Lower lobe of right lung (tissue), 2 donors: Measurements from ENCODE around the gene NAA80. TPM values are rescaled to one million over a fixed set of nuclear protein-coding genes. Genes with fewer than 3 reads are reported as not detected.
A peak's percentile ranks its signal among the peaks of the same experiment; 100 is the strongest.

Source experiments
- ATAC-seq, 2 donors: fragments of 200-7000 bp; cut with Tn5 transposase; one replicate each; pipeline ENCODE4 v1.9.1; 2020 to 2022; ENCODE audit warnings: mild to moderate bottlenecking in 2 of 2, moderate library complexity in 2 of 2
- DNase-seq: peaks from one replicate; pipeline ENCODE4 v3.0.0-alpha.2; 2020
- H3K27ac ChIP-seq: fragments of 200-600 bp; one replicate; pipeline ENCODE4 v1.8.0; 2022
- H3K27me3 ChIP-seq: fragments of 200-600 bp; one replicate; pipeline ENCODE4 v1.8.0; 2022; ENCODE audit warnings: low read depth
- H3K36me3 ChIP-seq: fragments of 200-600 bp; one replicate; pipeline ENCODE4 v1.8.0; 2022; ENCODE audit warnings: mild to moderate bottlenecking
- H3K4me1 ChIP-seq: fragments of 200-600 bp; one replicate; pipeline ENCODE4 v1.8.0; 2022
- H3K4me3 ChIP-seq: fragments of 200-600 bp; one replicate; pipeline ENCODE4 v1.8.0; 2022; ENCODE audit warnings: mild to moderate bottlenecking
- H3K9me3 ChIP-seq: fragments of 200-600 bp; one replicate; pipeline ENCODE4 v1.8.0; 2022
- intact Hi-C: fragments of 100-400 bp; cut with DNase I; formaldehyde crosslinking; loops from one replicate; pipeline ENCODE4 v1.11.0; 2022
- total RNA-seq: library from RNA; stranded (reverse); fragmentation: NEBNext Ultra II Directional; extraction: Animal tissue kit (Norgen Biotek cat#: 25700); gene quantifications from one replicate; pipeline ENCODE4 v1.2.1, GENCODE V29; 2021
- TF ChIP-seq, protein P1 (sequence below): fragments of 200-600 bp; IDR thresholded peaks from one replicate; pipeline ENCODE4 v1.8.0; 2022; ENCODE audit warnings: antibody characterized with exemption, mild to moderate bottlenecking
- donor health status: DM: no; HTN: yes; CAD: no; lungs with severe emphysema.

The NAA80 gene
- total RNA-seq, 1 donor from 2014 or later: 9.3 TPM

DNA sequence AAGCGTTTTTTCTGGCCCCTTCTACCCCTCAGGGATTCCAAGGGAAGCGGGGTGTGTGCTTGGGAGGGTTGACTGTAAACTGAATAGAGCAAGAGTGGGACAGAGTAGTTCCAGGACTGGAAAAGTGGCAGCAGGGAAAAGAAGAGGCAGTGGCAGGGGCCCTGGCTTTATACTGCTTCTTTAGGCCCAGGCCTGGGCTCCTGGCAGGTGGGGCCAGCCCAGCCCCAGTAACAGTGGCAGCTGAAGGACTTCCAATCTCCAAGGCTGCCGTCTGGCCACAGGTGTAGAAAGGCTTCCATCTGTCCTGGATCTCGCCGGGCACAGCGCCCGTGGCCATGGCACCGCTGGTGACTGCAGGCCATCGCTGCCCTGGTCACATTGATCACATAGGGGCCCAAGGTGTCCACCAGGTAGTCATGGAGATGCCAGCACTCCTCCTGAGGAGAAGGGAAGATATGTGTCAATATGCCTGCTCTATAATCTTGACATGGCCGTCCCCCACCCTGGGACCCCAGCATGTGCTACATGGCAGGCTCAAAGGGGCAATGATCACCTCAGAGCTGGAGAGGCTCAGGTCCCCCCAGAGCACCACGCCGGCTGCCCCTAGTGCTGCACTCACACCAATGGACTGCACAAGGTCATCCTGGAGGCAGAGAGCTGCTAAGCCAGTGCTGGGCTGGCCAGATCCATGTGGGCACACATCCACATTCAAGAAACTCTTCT is 6.0 kb downstream of the NAA80 start:
- intact Hi-C loops: no loop called here
- TF ChIP-seq, protein P1, sequence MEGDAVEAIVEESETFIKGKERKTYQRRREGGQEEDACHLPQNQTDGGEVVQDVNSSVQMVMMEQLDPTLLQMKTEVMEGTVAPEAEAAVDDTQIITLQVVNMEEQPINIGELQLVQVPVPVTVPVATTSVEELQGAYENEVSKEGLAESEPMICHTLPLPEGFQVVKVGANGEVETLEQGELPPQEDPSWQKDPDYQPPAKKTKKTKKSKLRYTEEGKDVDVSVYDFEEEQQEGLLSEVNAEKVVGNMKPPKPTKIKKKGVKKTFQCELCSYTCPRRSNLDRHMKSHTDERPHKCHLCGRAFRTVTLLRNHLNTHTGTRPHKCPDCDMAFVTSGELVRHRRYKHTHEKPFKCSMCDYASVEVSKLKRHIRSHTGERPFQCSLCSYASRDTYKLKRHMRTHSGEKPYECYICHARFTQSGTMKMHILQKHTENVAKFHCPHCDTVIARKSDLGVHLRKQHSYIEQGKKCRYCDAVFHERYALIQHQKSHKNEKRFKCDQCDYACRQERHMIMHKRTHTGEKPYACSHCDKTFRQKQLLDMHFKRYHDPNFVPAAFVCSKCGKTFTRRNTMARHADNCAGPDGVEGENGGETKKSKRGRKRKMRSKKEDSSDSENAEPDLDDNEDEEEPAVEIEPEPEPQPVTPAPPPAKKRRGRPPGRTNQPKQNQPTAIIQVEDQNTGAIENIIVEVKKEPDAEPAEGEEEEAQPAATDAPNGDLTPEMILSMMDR: no peak
- ATAC-seq (no peak), DNase-seq (no peak)
- Histone ChIP-seq H3K27ac (peak overlapping the region; percentile 87), H3K9me3 (no peaks in the 10 kb centered on the region), H3K4me1 (peaks cover 34% of the 10 kb centered on the region), H3K27me3 (no peaks in the 10 kb centered on the region), H3K36me3 (peaks cover 23% of the 10 kb centered on the region), H3K4me3 (peak overlapping the region; percentile 70)

DNA sequence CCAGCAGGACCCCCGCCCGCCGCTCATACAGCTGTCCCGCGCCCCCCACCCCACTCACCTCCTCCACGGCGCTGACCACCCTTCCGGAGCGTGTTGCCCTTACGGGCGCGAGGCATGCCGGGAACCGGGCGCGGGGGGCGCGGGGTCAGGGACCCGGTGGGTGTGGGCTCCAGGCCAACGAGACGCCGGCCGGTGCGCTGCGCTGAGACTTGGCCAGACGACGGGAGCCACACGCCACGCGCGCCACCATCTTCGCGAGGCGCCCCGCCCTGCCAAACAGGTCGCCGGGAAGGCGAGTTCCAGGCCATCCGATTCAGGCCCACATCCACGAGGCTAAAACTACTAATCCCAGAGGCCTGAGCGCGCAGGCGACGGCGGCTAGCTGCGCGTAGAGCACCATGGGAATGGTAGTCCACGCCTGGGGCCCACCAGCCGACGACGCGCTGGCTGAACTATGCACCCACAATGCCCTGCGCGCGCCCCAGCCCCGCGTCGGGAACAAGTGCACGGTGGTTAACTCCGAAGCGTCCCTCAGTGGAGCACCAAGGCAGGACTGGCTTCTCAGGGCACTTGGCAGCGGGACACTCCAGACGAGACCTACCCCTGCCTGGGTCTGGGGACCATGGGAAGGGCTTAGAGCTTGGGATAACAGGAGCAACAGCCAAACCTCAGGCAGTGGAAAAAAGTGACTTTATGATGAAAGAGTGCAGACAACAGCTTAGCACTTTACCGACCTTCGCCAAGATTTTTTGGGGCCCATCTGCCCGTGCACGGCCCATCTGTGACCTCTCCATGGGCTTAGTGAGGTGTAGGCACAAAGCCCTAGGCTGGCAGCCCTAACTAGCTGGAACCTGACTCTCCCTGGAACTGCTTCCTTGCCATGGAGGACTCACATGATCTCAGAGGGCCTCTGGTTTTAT is 6.8 kb downstream of the NAA80 start, which contains the start of gene IFRD2:
Gene IFRD2, minus strand, starts transcription at position 271 of the 920 bp plus-strand sequence. Its CDS starts 155 bp downstream, at position 116.
- H3K4me1 ChIP-seq: peaks cover 26% of the 10 kb centered on the region
- intact Hi-C loops: no loop called here
- TF ChIP-seq, protein P1: no peak

DNA sequence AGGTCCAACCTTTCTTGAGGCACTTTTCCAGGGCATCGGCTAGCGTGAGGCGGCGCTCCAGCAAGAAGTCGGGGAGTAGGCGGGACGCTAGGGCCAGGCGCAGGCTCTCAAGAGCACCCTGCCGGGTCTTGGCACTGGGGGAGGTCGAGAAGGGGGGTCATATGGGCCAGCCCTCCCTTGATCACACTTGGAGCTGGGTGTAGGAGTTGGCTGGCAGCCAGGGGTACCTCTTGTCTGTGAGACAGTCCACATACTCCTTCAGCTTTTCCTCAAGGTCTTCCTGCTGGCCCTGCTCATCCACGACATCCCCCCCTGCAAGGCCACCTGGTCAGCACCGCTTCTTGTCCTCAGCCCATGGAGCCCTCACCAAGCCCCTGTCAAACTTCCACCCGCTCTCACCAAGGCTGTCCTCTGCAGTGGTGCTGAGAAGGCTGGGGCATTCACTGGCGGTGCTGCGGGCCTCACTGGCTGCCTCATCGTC is 9.0 kb downstream of the NAA80 start:
- intact Hi-C loops: no loop called here
- no peak overlapping the region for H3K27ac ChIP-seq
- H3K27me3 ChIP-seq: no peaks in the 10 kb centered on the region
- H3K4me3 ChIP-seq: no peak overlapping the region
- ATAC-seq: no peak
- H3K9me3 ChIP-seq: no peaks in the 10 kb centered on the region
- H3K4me1 ChIP-seq: peaks cover 26% of the 10 kb centered on the region
- TF ChIP-seq, protein P1: no peak
- DNase-seq: no peak
- peaks cover 42% of the 10 kb centered on the region for H3K36me3 ChIP-seq

More for the DNA sequence above, 6.8 kb downstream of the NAA80 start, which contains the start of gene IFRD2:
- H3K36me3 ChIP-seq: peaks cover 32% of the 10 kb centered on the region
- peak within 1 kb of the TSS; percentile 87 for H3K27ac ChIP-seq
- DNase-seq (peak; percentile 99), ATAC-seq (peak; percentile 97)
- no peaks in the 10 kb centered on the region for H3K9me3 ChIP-seq
- peak within 1 kb of the TSS; percentile 70 for H3K4me3 ChIP-seq
- no peaks in the 10 kb centered on the region for H3K27me3 ChIP-seq

DNA sequence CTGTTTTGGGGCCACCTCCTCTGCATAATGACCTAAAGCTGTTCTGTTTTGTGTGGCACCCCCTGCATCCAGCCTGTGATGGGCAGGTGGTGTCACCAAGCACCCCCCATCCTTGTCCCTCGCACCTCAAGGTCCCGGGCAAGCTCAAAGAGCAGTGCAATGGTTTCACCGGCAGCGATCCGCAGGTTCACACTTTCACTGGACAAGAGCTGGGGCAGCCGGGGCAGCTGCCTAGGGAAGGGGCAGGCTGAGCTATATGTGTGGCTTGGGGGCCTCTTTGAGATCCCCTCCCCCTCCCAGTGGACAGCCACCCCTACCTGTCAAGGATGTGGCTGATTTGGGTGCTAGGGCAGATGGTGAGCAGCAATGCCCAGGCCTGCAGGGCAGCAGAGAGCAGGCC is 10.1 kb downstream of the NAA80 start:
- Histone ChIP-seq H3K27ac (no peak overlapping the region), H3K36me3 (peaks cover 42% of the 10 kb centered on the region), H3K27me3 (no peaks in the 10 kb centered on the region), H3K4me3 (no peak overlapping the region), H3K9me3 (no peaks in the 10 kb centered on the region), H3K4me1 (peaks cover 26% of the 10 kb centered on the region)
- no peak for ATAC-seq
- intact Hi-C loops: no loop called here
- TF ChIP-seq, protein P1: no peak
- DNase-seq: no peak

DNA sequence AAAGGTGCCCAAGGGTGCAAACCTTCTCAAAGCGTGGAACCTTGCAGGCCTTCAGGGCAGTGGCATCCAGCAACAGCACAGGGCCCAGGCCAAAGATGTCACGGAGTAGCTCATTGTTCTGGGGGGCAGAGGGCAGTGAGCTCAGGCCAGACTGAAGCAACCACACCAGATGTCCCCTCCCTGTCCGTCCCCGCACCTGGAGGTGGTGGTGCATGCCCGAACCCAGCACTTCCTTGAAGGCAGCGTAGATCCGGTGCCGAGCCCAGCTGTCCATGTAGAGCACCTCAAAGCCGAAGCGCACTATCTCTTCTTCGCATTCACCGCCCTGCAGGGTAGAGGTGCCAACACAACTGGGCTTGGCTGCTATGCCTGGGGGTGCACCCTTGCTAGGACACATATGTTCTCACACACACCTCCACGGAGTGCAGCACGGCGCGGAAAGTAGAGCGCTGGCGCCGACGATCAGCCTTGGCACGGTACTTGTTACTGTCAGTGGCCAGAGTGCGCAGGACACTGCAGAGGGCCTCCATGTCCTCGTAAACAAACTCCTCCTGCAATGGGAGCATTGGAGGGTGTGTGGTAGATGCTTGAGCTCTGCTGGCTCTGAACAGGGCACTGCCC is 10.7 kb downstream of the NAA80 start:
- no peak overlapping the region for H3K27ac ChIP-seq
- TF ChIP-seq, protein P1: no peak
- H3K27me3 ChIP-seq: no peaks in the 10 kb centered on the region
- no peak overlapping the region for H3K4me3 ChIP-seq
- no peak for DNase-seq
- H3K36me3 ChIP-seq: peaks cover 42% of the 10 kb centered on the region
- H3K9me3 ChIP-seq: no peaks in the 10 kb centered on the region
- peaks cover 26% of the 10 kb centered on the region for H3K4me1 ChIP-seq
- intact Hi-C loops: no loop called here
- no peak for ATAC-seq
